Skeletal muscle tissue (tissue), 4 donors: ENCODE results near the gene WNT4. TPM values are rescaled to one million over a fixed set of nuclear protein-coding genes. Genes with fewer than 3 reads are reported as not detected.

ENCODE experiments used
- H3K27ac ChIP-seq: one replicate; pipeline ENCODE4 v1.7.0; 2013; ENCODE audit warnings: mild to moderate bottlenecking, low read depth, low read length, inconsistent platforms
- H3K27me3 ChIP-seq, 3 donors: one replicate each; pipeline ENCODE4 v1.7.0; 2013; ENCODE audit warnings: low read length in 3 of 3; ENCODE audit not compliant: control insufficient read depth in 3 of 3, insufficient read depth in 3 of 3
- H3K36me3 ChIP-seq, 3 donors: one replicate each; pipeline ENCODE4 v1.7.0; 2013; ENCODE audit warnings: low read length in 3 of 3; ENCODE audit not compliant: control insufficient read depth in 3 of 3, insufficient read depth in 3 of 3
- H3K4me1 ChIP-seq, 3 donors: one replicate each; pipeline ENCODE4 v1.7.0; 2013; ENCODE audit warnings: low read length in 3 of 3, mild to moderate bottlenecking in 3 of 3; ENCODE audit not compliant: control insufficient read depth in 3 of 3, insufficient read depth in 3 of 3
- H3K4me3 ChIP-seq, 3 donors: one replicate each; pipeline ENCODE4 v1.7.0; 2013; ENCODE audit warnings: low read length in 3 of 3
- H3K9ac ChIP-seq, 3 donors: one replicate each; pipeline ENCODE4 v1.7.0; 2013; ENCODE audit warnings: low read length in 3 of 3, mild to moderate bottlenecking in 3 of 3, moderate library complexity in 2 of 3, low read depth in 1 of 3
- H3K9me3 ChIP-seq, 3 donors: one replicate each; pipeline ENCODE4 v1.7.0; 2013; ENCODE audit warnings: low read length in 3 of 3; ENCODE audit not compliant: control insufficient read depth in 3 of 3
- total RNA-seq: library from RNA; depleted of rRNA; stranded (reverse); fragments of >200 nt; gene quantifications from one replicate; pipeline ENCODE4 v1.2.3, GENCODE V29; 2014
- donor health status: Osteomylitis.

Gene WNT4
- total RNA-seq, 1 donor from 2014 or later = 3.1 TPM

DNA sequence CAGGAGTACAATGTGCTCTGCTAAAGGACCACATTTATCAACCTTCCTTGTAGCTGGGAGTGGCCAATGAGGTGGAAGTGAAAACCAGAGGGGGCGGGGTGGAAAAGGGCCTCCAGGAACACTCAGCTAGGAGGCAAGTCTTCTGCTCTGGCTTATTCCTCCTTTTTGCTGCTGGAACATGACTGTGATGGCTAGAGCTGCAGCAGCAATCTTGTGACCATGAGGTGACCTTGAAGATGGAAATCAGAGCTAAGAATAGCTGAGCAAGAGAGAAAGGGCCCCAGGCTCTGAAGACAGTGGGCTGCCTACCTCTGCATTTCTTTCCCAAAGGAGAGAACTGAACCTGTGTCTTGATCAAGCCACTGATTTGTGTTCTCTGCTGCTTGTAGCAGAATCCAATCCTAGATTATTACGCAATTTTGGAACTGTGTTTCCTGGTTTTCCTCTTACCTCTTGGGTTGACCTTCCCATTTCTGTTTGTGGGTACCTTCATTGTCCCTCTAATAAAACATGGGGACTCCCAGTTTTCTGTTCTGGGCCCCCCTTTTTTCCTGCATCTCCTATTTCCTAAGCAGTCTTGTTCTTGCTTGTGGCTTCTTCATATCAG is 36.4 kb upstream of the WNT4 start:
- no peaks in the 10 kb centered on the region for H3K36me3 ChIP-seq

DNA sequence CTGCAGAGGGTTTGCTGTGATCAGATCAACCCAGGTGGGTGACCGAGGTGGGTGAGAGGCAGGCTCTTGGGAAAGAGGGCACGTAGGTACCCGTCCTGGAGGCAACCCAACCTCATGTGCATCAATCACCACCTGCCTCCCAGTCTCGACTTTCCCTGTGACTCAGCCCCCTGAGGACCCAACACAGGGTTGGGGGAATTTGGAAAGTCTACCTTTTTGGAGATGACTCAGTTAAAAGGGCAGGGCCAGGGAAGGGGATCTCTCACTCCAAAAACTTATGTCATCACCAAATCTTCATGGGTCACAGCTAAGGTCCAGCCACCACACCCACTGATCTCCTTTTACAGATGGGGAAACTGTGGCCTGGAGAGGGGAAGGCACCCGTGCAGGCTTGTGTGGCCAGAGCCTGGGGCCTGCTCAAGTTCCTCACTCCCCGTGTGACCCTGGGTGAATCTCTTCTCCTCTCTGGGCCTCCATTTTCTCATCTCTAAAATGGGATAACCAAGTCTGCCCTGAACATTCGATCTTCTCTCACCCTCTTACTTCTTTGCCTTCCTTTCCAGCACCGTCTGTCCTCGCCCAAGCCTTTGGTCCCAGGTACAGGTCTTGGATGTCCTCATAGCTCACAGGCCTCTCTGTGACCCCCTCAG is 34.6 kb upstream of the WNT4 start:
- Histone ChIP-seq H3K9ac (no peak overlapping the region), H3K27ac (no peak overlapping the region), H3K4me1 (no peaks in the 10 kb centered on the region), H3K36me3 (no peaks in the 10 kb centered on the region), H3K27me3 (peaks cover 6 to 23% (median 7%) of the 10 kb centered on the region in 3 donors), H3K4me3 (no peak overlapping the region), H3K9me3 (no peaks in the 10 kb centered on the region)

More for the DNA sequence above, 36.4 kb upstream of the WNT4 start:
- Histone ChIP-seq H3K4me1 (no peaks in the 10 kb centered on the region), H3K9me3 (no peaks in the 10 kb centered on the region), H3K4me3 (no peak overlapping the region), H3K27me3 (peaks cover 12 to 24% (median 16%) of the 10 kb centered on the region in 3 donors), H3K27ac (no peak overlapping the region), H3K9ac (no peak overlapping the region)

DNA sequence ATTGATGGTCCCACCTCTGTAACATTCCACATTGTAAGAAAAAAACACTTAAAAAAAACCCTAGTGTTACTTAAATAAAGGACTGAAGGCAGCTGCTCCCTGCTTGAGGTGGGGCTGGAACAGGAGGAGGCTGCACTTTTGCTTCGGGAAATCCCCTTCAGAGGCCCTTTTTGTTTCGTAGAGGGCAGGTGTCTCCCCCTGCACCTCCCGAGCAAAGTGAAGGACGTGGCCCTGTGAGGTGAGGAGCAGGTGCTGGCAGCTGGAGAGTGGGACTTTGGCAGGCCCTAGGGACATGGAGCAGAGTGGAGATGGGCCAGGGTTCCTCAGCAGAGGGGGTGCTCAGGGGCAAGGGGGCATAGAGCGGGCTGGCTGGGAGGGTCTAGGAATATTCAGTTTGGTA is 33.4 kb upstream of the WNT4 start:
- H3K36me3 ChIP-seq = no peaks in the 10 kb centered on the region
- no peaks in the 10 kb centered on the region for H3K9me3 ChIP-seq
- H3K9ac ChIP-seq = no peak overlapping the region
- H3K4me1 ChIP-seq = no peaks in the 10 kb centered on the region
- H3K27me3 ChIP-seq = peaks cover 0 to 20% (median 6%) of the 10 kb centered on the region in 3 donors
- H3K4me3 ChIP-seq = no peak overlapping the region
- H3K27ac ChIP-seq = no peak overlapping the region

DNA sequence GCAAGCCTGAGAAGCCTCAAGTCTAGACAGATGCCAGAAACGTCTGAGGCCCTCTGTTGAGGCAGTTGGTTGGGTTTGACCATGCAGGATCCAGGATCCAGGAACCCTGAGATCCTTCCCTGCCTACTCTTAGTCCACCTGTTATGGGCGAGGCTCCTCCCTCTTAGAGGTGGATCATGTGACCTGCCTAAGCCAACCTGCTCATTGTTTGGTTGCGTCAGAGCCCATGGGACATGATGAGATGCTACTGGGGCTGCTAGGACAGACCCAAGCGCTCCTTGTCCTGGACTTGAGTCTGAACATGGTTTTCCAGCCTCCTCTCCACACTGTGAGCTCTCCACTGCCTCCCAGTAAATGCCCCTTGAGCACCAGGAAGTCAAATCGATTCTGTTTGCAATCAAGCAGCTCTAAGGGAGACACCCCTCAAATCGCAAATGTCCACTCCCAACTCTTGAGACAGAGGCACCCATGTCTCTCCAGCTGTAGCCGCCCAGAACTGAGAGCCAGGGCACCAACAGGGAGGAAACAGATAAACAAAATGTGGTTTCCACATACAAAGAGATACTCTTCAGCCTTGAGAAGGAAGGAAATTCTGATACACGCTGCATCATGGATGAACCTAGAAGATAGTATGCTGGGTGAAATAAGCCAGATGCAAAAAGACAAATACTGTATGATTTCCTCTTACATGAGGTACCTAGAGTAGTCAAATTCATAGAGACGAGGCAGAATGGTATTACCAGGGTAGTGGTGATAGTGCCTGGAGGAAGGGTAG is 31.7 kb upstream of the WNT4 start:
- Histone ChIP-seq H3K9me3 (no peaks in the 10 kb centered on the region), H3K4me1 (no peaks in the 10 kb centered on the region), H3K27ac (no peak overlapping the region), H3K36me3 (no peaks in the 10 kb centered on the region), H3K9ac (no peak overlapping the region), H3K27me3 (peaks cover 0 to 20% (median 6%) of the 10 kb centered on the region in 3 donors), H3K4me3 (no peak overlapping the region)

DNA sequence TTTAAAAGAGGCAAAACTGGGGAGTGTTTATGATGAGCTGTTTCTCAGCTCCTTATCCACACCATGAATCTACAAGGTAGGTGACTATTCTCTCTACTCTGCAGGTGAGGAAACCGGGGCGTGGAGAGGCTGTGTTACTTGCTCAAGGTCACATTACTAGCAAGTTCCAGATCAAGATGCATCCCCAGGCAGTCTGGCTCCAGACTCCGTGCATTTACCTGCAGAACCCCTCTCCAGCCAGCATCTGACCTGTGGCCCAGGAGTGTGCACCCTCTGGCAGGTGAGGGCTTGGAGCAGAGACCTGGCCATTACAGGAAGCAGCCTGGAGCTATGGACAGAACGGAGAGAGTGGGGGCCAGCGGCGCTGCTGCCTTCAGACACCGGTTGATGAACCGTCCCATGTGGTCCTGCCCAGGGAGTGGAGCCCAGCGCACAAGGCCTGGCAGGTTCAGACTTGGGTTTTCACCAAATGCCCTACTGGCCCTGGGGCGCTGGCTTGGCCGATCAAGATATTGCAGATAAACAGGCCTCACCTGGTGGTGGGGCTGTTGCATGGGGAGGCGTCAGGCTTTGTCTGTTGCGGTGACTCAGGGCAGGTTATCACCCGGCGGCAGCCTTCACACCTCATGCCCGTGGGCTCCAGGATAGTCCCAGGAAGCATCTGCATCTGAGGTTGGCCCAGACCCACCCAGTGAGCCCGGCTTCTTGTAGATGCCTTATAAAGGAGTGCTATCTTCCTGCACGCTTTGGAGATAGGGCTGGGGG is 29.2 kb upstream of the WNT4 start:
- Histone ChIP-seq H3K4me3 (no peak overlapping the region), H3K27me3 (peaks cover 0 to 17% (median 6%) of the 10 kb centered on the region in 3 donors), H3K4me1 (no peaks in the 10 kb centered on the region), H3K9ac (no peak overlapping the region), H3K9me3 (no peaks in the 10 kb centered on the region), H3K27ac (no peak overlapping the region), H3K36me3 (no peaks in the 10 kb centered on the region)

- no peak overlapping the region for H3K9ac ChIP-seq
- H3K27ac ChIP-seq = no peak overlapping the region
- H3K9me3 ChIP-seq = no peaks in the 10 kb centered on the region
- no peaks in the 10 kb centered on the region for H3K4me1 ChIP-seq
- H3K27me3 ChIP-seq = peaks cover 0 to 18% (median 6%) of the 10 kb centered on the region in 3 donors
- no peak overlapping the region for H3K4me3 ChIP-seq
- H3K36me3 ChIP-seq = no peaks in the 10 kb centered on the region
These were observed 26.9 kb upstream of the WNT4 start for GRCh38 chr1:22169816-22170215.

DNA sequence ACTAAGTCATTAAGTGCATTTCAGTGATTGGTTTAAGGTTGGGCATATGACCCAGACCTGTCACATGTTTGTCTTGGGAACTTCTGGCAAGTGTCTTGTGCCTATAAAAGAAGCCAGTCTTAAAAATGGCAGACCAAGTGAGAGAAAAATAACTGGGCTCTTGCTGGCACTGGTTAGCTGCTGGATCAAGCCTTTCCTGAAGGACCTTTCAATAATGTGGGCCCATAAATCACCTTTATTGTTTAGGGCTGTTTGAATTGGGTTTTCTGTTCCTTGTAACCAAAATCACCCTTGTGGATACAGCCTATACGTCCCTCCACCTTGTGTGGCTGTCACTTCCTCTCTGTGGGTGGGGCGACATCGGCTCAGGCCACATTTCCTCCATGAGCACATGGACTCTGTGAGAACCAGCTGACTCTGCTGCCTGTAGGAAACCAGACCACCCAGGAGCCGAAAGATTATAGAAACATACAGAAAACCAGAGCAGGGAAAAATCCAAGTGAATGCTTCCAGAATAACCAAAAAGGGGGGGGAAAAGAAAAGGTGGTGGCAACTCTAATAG is 25.6 kb upstream of the WNT4 start:
- Histone ChIP-seq H3K27me3 (peaks cover 0 to 13% (median 0%) of the 10 kb centered on the region in 3 donors), H3K4me1 (no peaks in the 10 kb centered on the region), H3K36me3 (no peaks in the 10 kb centered on the region), H3K9me3 (no peaks in the 10 kb centered on the region), H3K27ac (no peak overlapping the region), H3K4me3 (no peak overlapping the region), H3K9ac (no peak overlapping the region)

DNA sequence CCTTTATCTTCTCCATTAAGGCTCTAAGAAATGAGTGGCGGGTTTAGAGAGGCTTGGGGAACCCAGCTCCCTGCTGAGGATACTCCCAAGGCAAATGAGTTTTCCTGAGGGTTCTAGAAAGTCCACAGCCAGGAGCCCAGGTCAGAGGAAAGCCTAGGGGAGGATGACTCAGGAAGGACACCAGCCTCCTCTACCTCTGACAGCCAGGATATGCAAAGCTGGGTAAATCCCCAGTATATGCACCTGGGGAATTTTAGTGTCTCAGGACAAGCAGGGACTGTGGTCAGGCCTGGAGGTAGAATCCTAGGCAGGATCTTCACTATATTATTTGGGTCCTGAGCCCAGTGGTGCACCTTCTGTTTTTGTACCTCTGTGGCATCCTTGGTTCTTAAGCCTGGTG is 23.5 kb upstream of the WNT4 start:
- no peak overlapping the region for H3K9ac ChIP-seq
- no peaks in the 10 kb centered on the region for H3K9me3 ChIP-seq
- no peak overlapping the region for H3K4me3 ChIP-seq
- H3K36me3 ChIP-seq = no peaks in the 10 kb centered on the region
- H3K27ac ChIP-seq = no peak overlapping the region
- H3K27me3 ChIP-seq = peaks cover 0 to 8% (median 2%) of the 10 kb centered on the region in 3 donors
- no peaks in the 10 kb centered on the region for H3K4me1 ChIP-seq

- no peaks in the 10 kb centered on the region for H3K9me3 ChIP-seq
- H3K27ac ChIP-seq = no peak overlapping the region
- H3K36me3 ChIP-seq = no peaks in the 10 kb centered on the region
- peaks cover 0 to 8% (median 6%) of the 10 kb centered on the region in 3 donors for H3K27me3 ChIP-seq
- no peak overlapping the region for H3K4me3 ChIP-seq
- H3K4me1 ChIP-seq = no peaks in the 10 kb centered on the region
- no peak overlapping the region for H3K9ac ChIP-seq
These were observed 22.2 kb upstream of the WNT4 start for GRCh38 chr1:22164841-22165808.
